LoVo (cell line): ENCODE measurements around the gene GOLT1A.

Experiments used
- DNase-seq: peaks from one replicate; pipeline ENCODE4 v3.0.0-alpha.2; 2016; ENCODE audit warnings: low spot score

GOLT1A gene

GRCh38 chr1:204190212-204191211 is 23.3 kb downstream of the GOLT1A start:
- DNase-seq = peak; percentile 34

GRCh38 chr1:204188959-204189639 is 24.7 kb downstream of the GOLT1A start:
- no peak for DNase-seq

GRCh38 chr1:204186597-204186996 is 27.2 kb downstream of the GOLT1A start:
- DNase-seq = no peak

DNA sequence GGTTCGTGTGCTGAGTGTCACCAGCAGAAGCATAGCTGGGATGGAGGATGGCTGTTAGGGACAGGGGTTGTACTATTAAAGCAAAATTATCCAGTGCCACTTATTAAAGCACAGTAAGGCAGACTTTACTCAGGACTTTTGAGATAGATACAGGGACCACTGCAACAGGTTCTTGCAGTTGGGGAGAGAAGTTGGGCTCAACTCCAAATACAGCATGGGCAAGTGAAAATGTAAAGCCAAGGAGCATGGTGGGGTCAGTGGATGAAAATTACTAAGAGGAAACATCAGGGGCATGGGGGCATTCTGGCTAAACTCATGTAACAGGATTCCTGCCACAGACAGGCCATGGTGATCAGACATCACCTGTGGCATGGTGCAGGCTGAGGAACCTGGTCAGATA is 32.7 kb downstream of the GOLT1A start:
- DNase-seq = no peak

DNA sequence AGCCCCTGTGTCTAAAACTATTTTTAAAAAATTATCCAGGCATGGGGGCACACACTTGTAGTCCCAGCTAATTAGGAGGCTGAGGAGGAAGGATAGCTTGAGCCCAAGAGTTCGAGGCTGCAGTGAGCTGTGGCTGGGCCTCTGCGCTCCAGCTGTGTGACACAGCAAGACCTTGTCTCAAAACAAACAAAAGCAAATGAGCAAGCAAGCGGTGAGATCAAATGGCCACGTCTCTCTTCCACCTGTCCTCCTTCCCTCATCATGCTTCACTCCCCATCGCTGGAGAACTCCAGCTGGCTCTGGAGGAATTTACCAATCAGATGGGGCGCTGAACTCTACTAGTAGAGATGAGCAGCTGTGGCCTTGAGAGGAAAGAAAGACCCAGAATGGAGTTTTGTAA is 33.7 kb downstream of the GOLT1A start:
- DNase-seq = no peak

GRCh38 chr1:204178487-204179281 is 35.1 kb downstream of the GOLT1A start:
- no peak for DNase-seq

DNA sequence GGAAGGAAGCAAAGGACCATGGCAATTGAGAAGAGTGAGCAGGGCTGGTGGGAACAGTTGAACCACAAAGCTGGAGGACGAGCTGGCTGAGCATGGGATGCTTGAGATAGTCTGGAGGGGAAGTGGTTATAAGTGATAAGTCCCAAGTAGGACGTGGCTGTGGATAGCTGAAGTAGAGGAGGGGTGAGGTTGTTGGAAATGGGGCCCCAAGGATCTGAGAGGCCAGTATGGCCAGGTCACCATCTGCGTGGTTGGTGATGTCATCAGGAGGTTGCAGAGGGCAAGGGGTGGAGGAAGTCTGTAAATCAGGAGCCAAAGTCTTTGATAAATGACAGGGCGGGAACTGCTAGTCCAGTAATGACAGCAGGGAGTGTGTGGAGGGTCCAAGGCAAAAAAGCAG is 36.7 kb downstream of the GOLT1A start:
- no peak for DNase-seq

DNA sequence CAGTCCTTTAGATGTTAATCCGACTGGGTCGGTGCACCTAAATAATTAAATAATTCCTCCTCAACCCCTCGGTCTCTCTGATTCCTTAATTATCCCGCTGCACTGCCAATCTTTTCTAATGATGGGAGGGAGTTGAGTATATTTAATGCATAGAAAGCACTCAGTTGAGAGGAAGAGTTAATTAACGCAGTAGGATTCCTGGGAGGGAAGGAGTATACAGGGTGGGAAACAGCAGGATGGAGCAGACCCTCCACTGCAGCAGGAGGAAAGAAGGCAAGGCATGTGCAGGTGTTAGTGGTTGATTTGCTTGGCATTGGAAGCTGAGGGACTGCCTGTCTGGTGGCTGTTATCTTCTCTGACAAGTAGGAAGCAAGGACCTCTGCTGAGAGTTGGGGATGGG is 37.7 kb downstream of the GOLT1A start:
- no peak for DNase-seq

- no peak for DNase-seq
Observed at GRCh38 chr1:204174958-204175357, 38.8 kb downstream of the GOLT1A start.

DNA sequence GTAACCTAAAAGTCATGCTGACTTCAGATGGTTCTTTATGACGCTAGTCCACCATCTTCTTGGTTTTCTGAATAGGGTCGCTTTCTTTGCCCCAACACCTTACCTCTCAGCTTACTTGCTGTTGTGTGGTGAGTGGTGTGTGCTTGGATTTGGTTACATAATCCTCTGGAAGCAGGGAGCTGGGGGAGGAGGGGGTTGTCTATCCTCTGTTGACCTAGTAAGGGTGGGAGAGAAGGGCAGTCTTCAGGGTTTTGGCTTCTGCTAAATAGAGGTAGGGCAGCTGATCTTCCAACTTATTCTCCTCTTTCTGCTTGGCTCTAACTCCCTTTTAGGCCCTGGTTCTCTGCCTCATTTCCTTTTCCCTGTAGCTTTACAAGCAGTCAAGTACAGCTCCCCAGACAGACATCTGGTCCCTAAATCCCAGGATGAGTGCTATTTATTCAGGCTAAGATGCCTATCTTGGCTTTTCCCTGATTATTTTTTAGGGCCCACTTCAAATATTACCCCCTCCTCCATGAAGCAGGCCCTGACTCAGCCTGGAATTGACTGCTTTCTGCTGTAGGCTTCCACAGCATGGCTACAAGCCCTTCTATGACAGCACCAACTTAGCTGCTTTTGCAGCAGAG is 41.3 kb downstream of the GOLT1A start:
- no peak for DNase-seq

GRCh38 chr1:204171751-204172178 is 42.0 kb downstream of the GOLT1A start:
- DNase-seq = peak; percentile 82

DNA sequence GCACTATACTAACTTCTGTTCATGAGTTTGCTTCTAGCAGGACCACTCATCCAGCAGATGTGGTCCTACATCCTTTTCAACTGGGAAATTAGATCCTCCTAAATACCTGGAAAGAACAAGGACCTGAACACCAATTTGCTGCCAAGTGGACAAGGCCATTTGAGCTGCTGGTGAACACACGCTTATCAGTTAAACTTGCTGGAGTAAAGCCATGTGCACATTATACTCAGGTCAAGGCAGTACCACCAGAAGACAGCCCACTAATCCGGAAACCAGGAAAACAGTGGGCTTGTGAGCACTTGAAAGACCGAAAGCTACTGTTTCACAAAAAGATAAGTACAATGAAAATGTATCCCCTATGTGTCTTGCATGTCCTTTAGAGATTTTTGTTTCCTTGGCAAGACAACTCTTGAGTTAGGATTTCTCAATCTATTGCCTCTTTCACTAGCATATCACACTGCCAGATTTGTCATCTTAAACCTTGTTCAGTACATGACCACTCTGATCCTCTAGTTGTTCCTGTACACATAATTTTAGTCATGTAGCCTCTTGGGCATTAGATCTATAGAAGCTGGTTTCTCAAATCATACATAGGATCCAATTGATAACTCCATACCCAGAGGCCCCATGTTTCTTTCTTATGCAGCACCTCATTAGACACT is 43.2 kb downstream of the GOLT1A start:
- no peak for DNase-seq

- no peak for DNase-seq
Observed at GRCh38 chr1:204169858-204170257, 43.9 kb downstream of the GOLT1A start.

GRCh38 chr1:204167730-204168129 is 46.1 kb downstream of the GOLT1A start:
- no peak for DNase-seq

GRCh38 chr1:204166219-204166618 is 47.6 kb downstream of the GOLT1A start, which contains the start of gene REN:
REN (minus strand) TSS chr1:204166337; CDS start chr1:204166293, 44 bp downstream.
- DNase-seq = no peak

DNA sequence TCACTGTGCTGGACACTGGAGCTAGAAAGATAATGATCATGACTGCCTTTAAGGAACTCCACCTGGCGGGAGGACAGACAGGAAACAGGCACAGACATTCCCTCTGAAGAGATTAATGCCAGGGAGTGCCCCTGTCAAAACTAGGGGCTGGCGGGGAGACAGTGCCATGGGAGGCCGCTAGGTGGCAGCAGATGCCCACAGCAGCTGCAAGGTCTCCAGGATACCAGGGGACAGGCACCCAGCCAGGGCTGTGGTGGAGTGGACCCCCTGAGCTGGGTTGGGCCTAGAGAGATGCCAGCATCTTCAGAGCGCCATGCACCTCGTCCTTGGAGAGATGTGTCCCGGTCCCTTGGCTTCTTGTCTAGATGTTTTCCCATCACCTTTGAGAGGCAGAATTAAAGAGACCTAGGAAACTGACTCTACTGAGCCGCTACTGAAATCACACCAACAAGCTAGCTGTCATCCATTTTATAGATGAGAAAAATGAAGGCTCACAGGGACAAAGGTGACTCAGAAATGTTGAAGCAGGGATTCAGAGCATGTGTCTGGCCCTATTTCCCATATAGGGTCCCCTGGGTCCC is 51.2 kb downstream of the GOLT1A start:
- peak; percentile 83 for DNase-seq

- DNase-seq = no peak
Observed at GRCh38 chr1:204161609-204162493, 51.9 kb downstream of the GOLT1A start.

DNA sequence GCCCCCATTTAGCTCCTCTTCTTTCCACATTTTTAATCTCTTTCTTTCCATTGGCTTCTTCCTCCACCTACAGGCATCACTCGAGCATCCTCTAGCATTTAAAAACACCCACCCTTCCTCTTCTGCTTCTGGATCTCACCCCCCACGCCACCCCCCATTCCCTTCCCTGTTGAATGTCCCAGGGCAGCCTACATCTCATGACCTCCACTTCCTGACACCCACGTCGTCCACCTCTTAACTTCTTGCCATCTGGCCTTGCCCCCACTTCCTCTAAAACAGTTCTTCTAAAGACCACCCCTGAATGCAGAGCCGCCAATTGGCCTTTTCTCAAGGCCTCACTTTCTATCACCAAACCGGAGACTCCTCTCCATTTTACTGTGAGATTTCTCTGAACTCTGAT is 55.8 kb downstream of the GOLT1A start:
- no peak for DNase-seq

GRCh38 chr1:204155881-204156280 is 57.9 kb downstream of the GOLT1A start:
- no peak for DNase-seq
